Left kidney (tissue), 2 donors: ENCODE data around the gene FREM2. TPM values are rescaled to one million over a fixed set of nuclear protein-coding genes. Genes with fewer than 3 reads are reported as not detected.

ENCODE experiments used
- DNase-seq: peaks from one replicate; pipeline ENCODE4 v3.0.0-alpha.2; 2013
- polyA plus RNA-seq: library from polyadenylated mRNA; unstranded; fragments of 120-200 nt; gene quantifications from one replicate; pipeline ENCODE4 v1.2.1, GENCODE V29; 2013; ENCODE audit not compliant: insufficient read length

FREM2 gene
- polyA plus RNA-seq, 1 donor = 52.7 TPM

- peak; percentile 70 for DNase-seq
These were observed 76.8 kb downstream of the FREM2 start for GRCh38 chr13:38763446-38764381.

- no peak for DNase-seq
These were observed 79.9 kb downstream of the FREM2 start for GRCh38 chr13:38766799-38767198.

- no peak for DNase-seq
These were observed 80.8 kb downstream of the FREM2 start for GRCh38 chr13:38767506-38768265.

GRCh38 chr13:38769526-38769925 lies 82.6 kb downstream of the FREM2 start:
- no peak for DNase-seq

GRCh38 chr13:38775085-38775484 lies 88.2 kb downstream of the FREM2 start:
- no peak for DNase-seq

- no peak for DNase-seq
These were observed 90.7 kb downstream of the FREM2 start for GRCh38 chr13:38777347-38778119.

- no peak for DNase-seq
These were observed 94.7 kb downstream of the FREM2 start for GRCh38 chr13:38781539-38781938.

GRCh38 chr13:38784036-38784880 lies 97.4 kb downstream of the FREM2 start:
- DNase-seq = peak; percentile 59

- DNase-seq = no peak
These were observed 98.2 kb downstream of the FREM2 start for GRCh38 chr13:38785042-38785441.

- no peak for DNase-seq
These were observed 98.6 kb downstream of the FREM2 start for GRCh38 chr13:38785490-38785889.

GRCh38 chr13:38787550-38787949 lies 100.7 kb downstream of the FREM2 start:
- no peak for DNase-seq

GRCh38 chr13:38796890-38797289 lies 110.0 kb downstream of the FREM2 start:
- DNase-seq = no peak

GRCh38 chr13:38803531-38803930 lies 116.7 kb downstream of the FREM2 start:
- no peak for DNase-seq

- DNase-seq = no peak
These were observed 117.2 kb downstream of the FREM2 start for GRCh38 chr13:38804061-38804460.

GRCh38 chr13:38804536-38804935 lies 117.7 kb downstream of the FREM2 start:
- no peak for DNase-seq

GRCh38 chr13:38814331-38814730 lies 127.5 kb downstream of the FREM2 start:
- DNase-seq = no peak

- peak; percentile 41 for DNase-seq
These were observed 132.2 kb downstream of the FREM2 start for GRCh38 chr13:38819053-38819452.

GRCh38 chr13:38819596-38819995 lies 132.7 kb downstream of the FREM2 start:
- DNase-seq = no peak

GRCh38 chr13:38821770-38822551 lies 135.1 kb downstream of the FREM2 start:
- no peak for DNase-seq

GRCh38 chr13:38824342-38824741 lies 137.5 kb downstream of the FREM2 start:
- no peak for DNase-seq
